ENCODE data around the gene LEKR1. TPM values are rescaled to one million over a fixed set of nuclear protein-coding genes. Genes with fewer than 3 reads are reported as not detected.

LEKR1 gene
- total and polyA plus RNA-seq, 9 of the 15 experiments (the other 6 are each of a cell fraction or from before 2014, with no cell fraction given): 0.76 to 1.8 (median 1.2) TPM

- TF ChIP-seq ZBTB40 (IDR thresholded peaks at IDR 0.05): peak; percentile 62
- no peak for TF ChIP-seq ZBTB40 (CRISPR knock-in tag; IDR thresholded peaks at IDR 0.05)
- peak; percentile 43; the same call in 1 of the 2 replicates for TF ChIP-seq SMARCE1 (IDR thresholded peaks at IDR 0.05)
- no peak; the same call in none of the 2 replicates for TF ChIP-seq NR2C2 (CRISPR knock-in tag; IDR thresholded peaks at IDR 0.05)
- peak; percentile 90 for TF ChIP-seq NR2C2 (tag; IDR thresholded peaks at IDR 0.05)
- peak; percentile 97 for TF ChIP-seq RBFOX2 (IDR thresholded peaks at IDR 0.05; ENCODE audit: low read depth, low read length)
- no peak for TF ChIP-seq SRSF3 (IDR thresholded peaks at IDR 0.05; ENCODE audit: insufficient read depth, low read length)
- 0 out of 2 replicates have a peak, but pooled peaks have one; percentile 20 for TF ChIP-seq ZNF217 (CRISPR knock-in tag; IDR thresholded peaks at IDR 0.05)
- TF ChIP-seq SIRT6 (IDR thresholded peaks at IDR 0.05; ENCODE audit: low read depth, low read length): no peak
- TF ChIP-seq HMBOX1 (IDR thresholded peaks at IDR 0.05): peak; percentile 26; the same call in 1 of the 2 replicates
- peak; percentile 12; the same call in 1 of the 2 replicates for TF ChIP-seq ZNF584 (CRISPR knock-in tag; IDR thresholded peaks at IDR 0.05; ENCODE audit: low read depth)
- TF ChIP-seq ZFX (CRISPR knock-in tag; IDR thresholded peaks at IDR 0.05): peak; percentile 95
- peak; percentile 88 for TF ChIP-seq TFAP4 (CRISPR knock-in tag; IDR thresholded peaks at IDR 0.05; ENCODE audit: borderline replicate concordance)
- peak; percentile 96 for TF ChIP-seq ZBTB2 (IDR thresholded peaks at IDR 0.05)
- no peak for TF ChIP-seq KLF13 (tag; IDR thresholded peaks at IDR 0.05; ENCODE audit: borderline replicate concordance, low read depth)
Observed at GRCh38 chr3:156826144-156826895, at the start of gene LEKR1 (continued).

Measured in K562 (cell line).